Rectal smooth muscle tissue (tissue), 1 donor: ENCODE results near the gene FOXM1.
A peak's percentile ranks its signal among the peaks of the same experiment; 100 is the strongest.
"Not testable (repeated sequence)": the region's sequence is repeated elsewhere in the genome, so short reads cannot be mapped to it uniquely, and the experiment has no call there.

Experiments
- H3K27ac ChIP-seq: one replicate; pipeline ENCODE4 v1.7.0; 2013; ENCODE audit warnings: low read depth, low read length, inconsistent platforms
- H3K27me3 ChIP-seq: one replicate; pipeline ENCODE4 v1.7.0; 2013; ENCODE audit warnings: low read length; ENCODE audit not compliant: control insufficient read depth, insufficient read depth
- H3K36me3 ChIP-seq: one replicate; pipeline ENCODE4 v1.7.0; 2013; ENCODE audit warnings: low read length; ENCODE audit not compliant: control insufficient read depth, insufficient read depth
- H3K4me1 ChIP-seq: one replicate; pipeline ENCODE4 v1.7.0; 2013; ENCODE audit warnings: low read length; ENCODE audit not compliant: control insufficient read depth, insufficient read depth
- H3K4me3 ChIP-seq: one replicate; pipeline ENCODE4 v1.7.0; 2013; ENCODE audit warnings: low read length
- H3K9ac ChIP-seq: one replicate; pipeline ENCODE4 v1.7.0; 2013; ENCODE audit warnings: low read length

The FOXM1 gene

DNA sequence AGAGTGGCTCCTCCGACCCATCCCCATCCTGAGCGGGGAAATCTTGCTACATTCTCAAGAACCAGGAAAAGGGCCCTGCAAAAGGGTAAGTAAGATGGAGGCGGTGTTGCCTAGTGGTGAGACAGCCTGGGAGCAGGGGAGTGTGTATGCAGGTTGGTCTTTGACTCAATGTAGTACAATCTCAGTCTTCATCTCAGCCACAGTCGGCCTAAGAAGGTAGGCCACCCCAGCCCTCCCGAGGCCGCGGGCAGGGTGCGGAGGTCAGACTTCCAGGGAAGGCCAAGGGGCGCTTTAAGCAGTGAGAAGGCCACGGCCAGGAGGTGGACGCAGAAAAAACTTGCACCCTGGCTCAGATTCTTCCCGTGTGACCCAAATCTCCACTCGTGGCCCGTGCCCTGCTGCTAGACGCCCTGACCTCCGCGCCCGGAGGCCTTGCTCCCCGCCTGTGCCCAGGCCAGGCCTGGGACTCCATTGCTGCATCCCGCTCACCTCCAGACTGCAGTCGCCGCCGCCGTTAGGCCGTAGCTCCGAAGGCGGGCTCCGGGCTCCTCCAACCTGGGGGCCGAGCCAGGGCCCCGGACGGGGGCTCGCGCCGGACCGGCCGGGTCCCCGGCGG is 435 bp downstream of the FOXM1 start:
- no peaks in the 10 kb centered on the region for H3K36me3 ChIP-seq
- H3K4me1 ChIP-seq = no peaks in the 10 kb centered on the region
- no peak overlapping the region for H3K27ac ChIP-seq
- H3K27me3 ChIP-seq = no peaks in the 10 kb centered on the region
- no peak overlapping the region for H3K9ac ChIP-seq
- peak overlapping the region; percentile 89 for H3K4me3 ChIP-seq

DNA sequence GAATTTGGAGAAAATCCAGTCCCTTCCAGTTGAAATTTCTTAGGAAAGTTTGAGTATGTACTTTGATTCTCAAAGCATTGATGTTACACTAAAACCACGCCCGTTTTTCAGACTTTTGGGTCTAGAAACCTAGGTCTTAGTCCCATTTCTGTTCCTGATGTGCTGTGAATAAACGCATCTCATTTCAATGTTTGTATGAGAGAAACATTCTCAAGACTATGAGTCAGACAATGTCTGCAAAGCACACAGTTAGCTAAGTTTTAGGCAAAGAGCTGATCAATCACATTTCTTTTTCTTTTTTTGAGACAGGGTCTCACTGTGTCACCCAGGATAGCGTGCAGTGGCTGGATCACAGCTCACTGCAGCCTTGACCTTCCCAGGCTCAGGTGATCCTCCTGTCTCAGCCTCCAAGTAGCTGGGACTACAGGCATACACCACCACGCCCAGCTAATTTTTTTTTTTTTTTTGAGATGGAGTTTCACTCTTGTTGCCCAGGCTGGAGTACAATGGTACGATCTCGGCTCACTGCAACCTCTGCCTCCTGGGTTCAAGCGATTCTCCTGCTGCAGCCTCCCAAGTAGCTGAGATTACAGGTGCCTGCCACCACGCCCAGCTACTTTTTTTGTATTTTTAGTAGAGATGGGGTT is 7.9 kb downstream of the FOXM1 start:
- H3K27ac ChIP-seq, H3K27me3 ChIP-seq, H3K4me1 ChIP-seq, H3K36me3 ChIP-seq, H3K9ac ChIP-seq, H3K4me3 ChIP-seq: not testable (repeated sequence)

GRCh38 chr12:2864198-2864597 is 12.8 kb downstream of the FOXM1 start:
- no peaks in the 10 kb centered on the region for H3K27me3 ChIP-seq
- no peak overlapping the region for H3K4me3 ChIP-seq
- H3K4me1 ChIP-seq = no peaks in the 10 kb centered on the region
- H3K27ac ChIP-seq = no peak overlapping the region
- no peaks in the 10 kb centered on the region for H3K36me3 ChIP-seq
- no peak overlapping the region for H3K9ac ChIP-seq

DNA sequence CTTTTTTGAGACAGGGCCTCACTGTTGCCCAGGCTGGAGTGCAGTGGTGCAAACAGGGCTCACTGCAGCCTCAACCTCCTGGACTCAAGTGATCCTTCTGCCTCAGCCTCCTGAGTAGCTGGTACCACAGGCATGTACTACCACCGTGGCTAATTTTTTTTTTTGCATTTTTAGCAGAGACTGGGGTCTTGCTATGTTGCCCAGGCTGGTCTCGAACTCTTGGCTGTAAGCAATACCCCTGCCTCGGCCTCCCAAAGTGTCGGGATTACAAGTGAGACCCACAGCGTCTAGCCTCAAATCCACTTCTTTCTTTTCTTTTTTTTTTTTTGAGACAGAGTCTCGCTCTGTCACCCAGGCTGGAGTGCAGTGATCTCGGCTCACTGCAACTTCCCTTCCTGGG is 13.6 kb downstream of the FOXM1 start:
- H3K4me1 ChIP-seq, H3K4me3 ChIP-seq, H3K9ac ChIP-seq, H3K27ac ChIP-seq, H3K36me3 ChIP-seq, H3K27me3 ChIP-seq: not testable (repeated sequence)

GRCh38 chr12:2862876-2863275 is 14.1 kb downstream of the FOXM1 start:
- Histone ChIP-seq H3K36me3 (no peaks in the 10 kb centered on the region), H3K9ac (no peak overlapping the region), H3K4me1 (no peaks in the 10 kb centered on the region), H3K4me3 (no peak overlapping the region), H3K27ac (no peak overlapping the region), H3K27me3 (no peaks in the 10 kb centered on the region)

DNA sequence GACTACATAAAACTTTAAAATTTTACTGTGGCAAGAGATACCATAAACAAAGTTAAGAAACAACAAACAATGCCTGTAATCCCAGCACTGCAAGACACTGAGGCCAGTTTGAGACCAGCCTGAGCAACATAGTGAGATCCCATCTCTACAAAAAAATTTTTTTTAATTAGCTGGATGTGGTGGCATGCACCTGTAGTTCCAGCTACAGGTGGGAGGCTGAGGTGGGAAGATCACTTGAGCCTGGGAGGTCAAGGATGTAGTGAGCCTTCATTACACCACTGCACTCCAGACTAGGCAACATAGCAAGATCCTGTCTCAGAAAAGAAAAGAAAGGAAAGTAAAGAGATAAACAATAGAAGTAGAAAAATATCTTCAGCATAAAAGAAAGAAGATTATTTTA is 16.8 kb downstream of the FOXM1 start:
- Histone ChIP-seq H3K4me3 (no peak overlapping the region), H3K27me3 (no peaks in the 10 kb centered on the region), H3K9ac (no peak overlapping the region), H3K27ac (no peak overlapping the region), H3K36me3 (no peaks in the 10 kb centered on the region), H3K4me1 (no peaks in the 10 kb centered on the region)

DNA sequence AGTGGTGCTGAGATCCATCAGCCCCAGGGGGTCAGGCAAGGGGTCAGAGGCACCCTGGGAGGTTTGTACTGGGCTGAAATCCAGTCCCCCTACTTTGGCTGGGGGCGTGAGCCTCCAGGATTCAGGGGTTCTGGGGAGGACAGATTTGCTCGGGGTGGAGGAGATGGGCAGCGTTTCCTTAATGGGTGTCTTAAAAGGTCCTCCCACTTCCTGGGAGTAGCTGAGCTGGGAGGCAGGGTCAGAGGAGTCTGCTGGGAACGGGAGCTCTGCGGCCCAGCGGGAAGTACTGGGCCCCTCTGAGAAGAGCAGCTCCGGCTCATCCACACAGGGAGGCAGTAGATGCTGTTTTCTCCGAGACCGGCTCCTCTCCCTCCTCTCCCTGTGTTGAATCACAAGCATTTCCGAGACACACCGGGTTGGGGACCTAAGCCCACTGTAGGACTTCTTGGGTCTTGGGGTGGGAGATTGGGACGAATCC is 18.0 kb downstream of the FOXM1 start:
- Histone ChIP-seq H3K4me1 (no peaks in the 10 kb centered on the region), H3K4me3 (no peak overlapping the region), H3K9ac (no peak overlapping the region), H3K27ac (no peak overlapping the region), H3K27me3 (no peaks in the 10 kb centered on the region), H3K36me3 (no peaks in the 10 kb centered on the region)

DNA sequence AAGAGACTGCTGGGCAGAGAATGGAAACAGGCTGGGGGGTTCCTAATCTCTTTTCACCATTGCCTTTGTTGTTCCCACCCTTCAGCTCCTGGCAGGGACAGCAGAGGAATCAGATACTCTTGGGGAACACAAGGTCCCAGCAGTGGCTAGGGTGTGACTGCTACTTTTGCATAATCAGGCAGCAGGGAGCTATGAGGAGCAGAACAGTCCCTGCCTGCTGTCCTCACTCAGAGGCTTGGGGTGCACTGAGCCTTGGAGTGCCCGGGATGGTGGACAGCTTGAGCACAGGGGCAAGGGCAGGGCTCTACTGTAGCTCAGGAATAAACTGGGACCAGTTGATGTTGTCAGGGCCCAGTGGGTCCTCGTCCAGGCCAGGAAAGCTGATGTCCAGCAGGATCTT is 18.6 kb downstream of the FOXM1 start:
- Histone ChIP-seq H3K9ac (no peak overlapping the region), H3K36me3 (no peaks in the 10 kb centered on the region), H3K4me3 (no peak overlapping the region), H3K27me3 (no peaks in the 10 kb centered on the region), H3K4me1 (no peaks in the 10 kb centered on the region), H3K27ac (no peak overlapping the region)

- Histone ChIP-seq H3K9ac (no peak overlapping the region), H3K27me3 (no peaks in the 10 kb centered on the region), H3K36me3 (no peaks in the 10 kb centered on the region), H3K4me3 (no peak overlapping the region), H3K27ac (no peak overlapping the region), H3K4me1 (no peaks in the 10 kb centered on the region)
These were observed 19.4 kb downstream of the FOXM1 start for GRCh38 chr12:2857576-2857975.

DNA sequence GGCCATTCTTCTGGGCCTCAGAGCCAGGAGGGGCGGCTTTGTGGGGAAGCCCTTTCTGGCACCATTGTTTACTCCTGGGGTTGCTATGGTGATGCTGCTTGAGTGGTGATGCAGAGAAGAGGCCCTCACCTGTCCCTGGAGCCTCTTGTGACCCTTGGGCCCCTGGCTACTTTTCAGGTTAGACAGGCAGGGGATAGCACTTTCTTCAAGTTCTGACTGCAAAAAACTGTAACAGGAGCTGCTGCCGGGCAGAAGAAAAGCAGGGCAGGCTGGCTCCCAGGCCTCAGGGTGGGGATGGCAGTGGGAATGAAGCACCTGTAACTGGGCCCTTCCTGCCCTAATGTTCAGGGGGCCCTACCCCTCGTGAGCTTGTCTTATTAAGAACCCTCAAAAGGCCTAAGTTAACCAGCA is 19.9 kb downstream of the FOXM1 start, which contains the start of gene TEX52:
Gene TEX52, minus strand, starts transcription at position 19 of the 411 bp plus-strand sequence. Its CDS starts 13 bp downstream, at position 6.
- H3K4me3 ChIP-seq = no peak within 1 kb of the TSS
- H3K27me3 ChIP-seq = no peaks in the 10 kb centered on the region
- no peaks in the 10 kb centered on the region for H3K36me3 ChIP-seq
- no peak within 1 kb of the TSS for H3K9ac ChIP-seq
- no peaks in the 10 kb centered on the region for H3K4me1 ChIP-seq
- H3K27ac ChIP-seq = no peak within 1 kb of the TSS

DNA sequence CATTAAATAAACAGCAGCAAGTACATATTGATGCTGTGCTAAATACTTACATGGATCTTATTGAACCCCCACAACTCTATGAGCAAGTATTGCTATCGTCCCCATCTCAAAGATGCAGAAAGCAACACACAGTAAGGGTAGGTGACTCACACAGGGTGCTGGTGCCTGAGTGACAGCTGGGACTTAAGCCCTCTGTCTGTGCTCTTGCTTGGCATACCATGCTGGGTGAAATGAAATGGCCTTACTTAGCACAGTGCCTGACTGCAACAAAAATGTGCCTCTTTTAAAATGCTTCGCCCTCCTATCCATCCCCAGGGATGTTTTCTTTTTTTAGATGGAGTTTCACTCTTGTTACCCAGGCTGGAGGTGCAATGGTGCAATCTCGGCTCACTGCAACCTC is 20.9 kb downstream of the FOXM1 start:
- Histone ChIP-seq H3K4me1 (no peaks in the 10 kb centered on the region), H3K9ac (no peak overlapping the region), H3K27me3 (no peaks in the 10 kb centered on the region), H3K36me3 (no peaks in the 10 kb centered on the region), H3K4me3 (no peak overlapping the region), H3K27ac (no peak overlapping the region)

DNA sequence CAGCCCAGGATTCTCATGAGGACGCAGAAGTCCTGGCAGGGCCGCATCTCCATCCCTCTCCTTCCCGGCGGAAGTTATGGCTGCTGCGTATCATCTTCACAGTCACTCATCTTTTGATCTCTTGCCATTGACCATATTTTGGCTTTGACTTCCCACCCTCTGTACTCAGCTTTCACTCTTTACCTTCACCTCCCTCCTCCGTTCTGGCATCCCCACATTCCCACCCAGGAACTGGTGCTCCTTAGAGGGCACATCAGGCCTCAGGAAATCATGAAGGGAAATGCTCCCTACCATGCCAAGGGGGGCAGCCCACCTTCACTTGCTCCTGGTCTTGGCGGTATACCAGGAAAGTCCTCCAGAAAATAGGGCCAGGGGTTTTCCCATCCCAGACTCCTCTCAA is 21.4 kb downstream of the FOXM1 start:
- Histone ChIP-seq H3K9ac (no peak overlapping the region), H3K27ac (no peak overlapping the region), H3K4me1 (no peaks in the 10 kb centered on the region), H3K4me3 (no peak overlapping the region), H3K27me3 (no peaks in the 10 kb centered on the region), H3K36me3 (no peaks in the 10 kb centered on the region)
